LNCaP clone FGC (cell line): ENCODE measurements around the gene PCDHB9.
"Not testable (repeated sequence)": the region's sequence is repeated elsewhere in the genome, so short reads cannot be mapped to it uniquely, and the experiment has no call there.

Experiments used
- DNase-seq: peaks from one replicate; pipeline ENCODE4 v3.0.0-alpha.2; 2011; ENCODE audit warnings: low read depth
- H3K4me3 ChIP-seq: 2 replicates; pipeline ENCODE4 v1.5.1; 2011; ENCODE audit warnings: mild to moderate bottlenecking, low read depth, low read length, control low read depth
- CTCF ChIP-seq: IDR thresholded peaks from 2 replicates; pipeline ENCODE4 v1.5.1; 2012; ENCODE audit warnings: mild to moderate bottlenecking; ENCODE audit not compliant: control insufficient read depth, insufficient read depth; ENCODE audit errors: extremely low read depth

The PCDHB9 gene

DNA sequence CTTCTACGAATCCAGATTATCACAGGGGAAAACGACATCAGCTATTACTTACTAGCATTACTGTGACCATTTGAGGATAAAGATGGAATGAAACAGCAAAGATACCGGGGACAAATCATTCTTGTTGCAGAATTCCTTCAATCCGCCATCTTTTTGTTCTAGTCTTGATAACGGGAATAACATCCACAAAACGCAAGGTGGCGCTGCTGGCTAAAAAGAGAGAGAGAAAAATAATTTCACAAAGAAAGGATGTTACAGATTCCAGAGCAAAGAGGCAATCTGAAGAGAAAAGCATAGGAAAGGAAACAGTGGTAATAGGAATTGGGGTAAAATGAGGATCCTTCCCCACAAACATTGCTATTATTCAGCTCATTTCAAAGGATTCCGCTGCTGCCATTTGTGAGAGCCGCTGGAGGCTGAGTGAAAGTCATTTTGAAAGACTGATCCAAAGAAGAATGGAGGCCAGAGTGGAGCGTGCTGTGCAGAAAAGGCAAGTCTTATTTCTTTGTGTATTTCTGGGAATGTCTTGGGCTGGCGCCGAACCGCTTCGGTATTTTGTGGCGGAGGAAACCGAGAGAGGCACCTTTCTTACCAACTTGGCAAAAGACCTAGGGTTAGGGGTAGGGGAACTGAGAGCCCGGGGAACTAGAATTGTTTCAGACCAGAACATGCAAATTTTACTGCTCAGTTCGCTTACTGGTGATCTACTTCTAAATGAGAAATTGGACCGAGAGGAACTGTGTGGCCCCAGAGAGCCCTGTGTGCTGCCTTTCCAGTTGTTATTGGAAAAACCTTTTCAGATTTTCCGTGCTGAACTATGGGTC is 14.4 kb upstream of the PCDHB9 start, which contains the start of gene PCDHB7:
Gene PCDHB7 (plus strand): TSS at position 264 of the 824 bp plus-strand sequence. CDS start 192 bp downstream, at position 456.
- no peak for DNase-seq
- no peak within 1 kb of the TSS for H3K4me3 ChIP-seq
- peak; percentile 79 for TF ChIP-seq CTCF

- DNase-seq, H3K4me3 ChIP-seq: not testable (repeated sequence)
Observed at GRCh38 chr5:141174291-141175104, 12.5 kb upstream of the PCDHB9 start.

GRCh38 chr5:141175933-141176332 is 11.0 kb upstream of the PCDHB9 start:
- no peak overlapping the region for H3K4me3 ChIP-seq
- DNase-seq: no peak
- TF ChIP-seq CTCF: no peak

- peak within 1 kb of the TSS; percentile 6; the same call in 1 of the 2 replicates for H3K4me3 ChIP-seq
- DNase-seq: not testable (repeated sequence)
- TF ChIP-seq CTCF: peak; percentile 43
Observed at GRCh38 chr5:141177577-141178191, 9.3 kb upstream of the PCDHB9 start, which contains the start of gene PCDHB8. Gene PCDHB8 (plus strand): TSS chr5:141177790. CDS start chr5:141178035, 245 bp downstream.

DNA sequence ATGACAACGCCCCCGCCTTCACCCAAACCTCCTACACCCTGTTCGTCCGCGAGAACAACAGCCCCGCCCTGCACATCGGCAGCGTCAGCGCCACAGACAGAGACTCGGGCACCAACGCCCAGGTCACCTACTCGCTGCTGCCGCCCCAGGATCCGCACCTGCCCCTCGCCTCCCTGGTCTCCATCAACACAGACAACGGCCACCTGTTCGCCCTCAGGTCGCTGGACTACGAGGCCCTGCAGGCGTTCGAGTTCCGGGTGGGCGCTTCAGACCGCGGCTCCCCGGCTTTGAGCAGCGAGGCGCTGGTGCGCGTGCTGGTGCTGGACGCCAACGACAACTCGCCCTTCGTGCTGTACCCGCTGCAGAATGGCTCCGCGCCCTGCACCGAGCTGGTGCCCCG is 7.6 kb upstream of the PCDHB9 start:
- DNase-seq, H3K4me3 ChIP-seq: not testable (repeated sequence)

DNA sequence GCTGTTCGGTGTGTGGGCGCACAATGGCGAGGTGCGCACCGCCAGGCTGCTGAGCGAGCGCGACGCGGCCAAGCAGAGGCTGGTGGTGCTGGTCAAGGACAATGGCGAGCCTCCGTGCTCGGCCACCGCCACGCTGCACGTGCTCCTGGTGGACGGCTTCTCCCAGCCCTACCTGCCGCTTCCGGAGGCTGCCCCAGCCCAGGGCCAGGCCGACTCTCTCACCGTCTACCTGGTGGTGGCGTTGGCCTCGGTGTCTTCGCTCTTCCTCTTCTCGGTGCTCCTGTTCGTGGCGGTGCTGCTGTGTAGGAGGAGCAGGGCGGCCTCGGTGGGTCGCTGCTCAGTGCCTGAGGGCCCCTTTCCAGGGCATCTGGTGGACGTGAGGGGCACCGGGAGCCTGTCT is 7.1 kb upstream of the PCDHB9 start:
- DNase-seq, H3K4me3 ChIP-seq: not testable (repeated sequence)

GRCh38 chr5:141180313-141180712 is 6.6 kb upstream of the PCDHB9 start:
- no peak for DNase-seq
- H3K4me3 ChIP-seq: no peak overlapping the region
- TF ChIP-seq CTCF: no peak

GRCh38 chr5:141182248-141182647 is 4.7 kb upstream of the PCDHB9 start, which contains the start of gene PCDHB16:
Gene PCDHB16 (plus strand): TSS chr5:141182387. CDS start chr5:141182560, 173 bp downstream.
- TF ChIP-seq CTCF: peak; percentile 59
- DNase-seq: no peak

GRCh38 chr5:141184117-141184855 is 2.7 kb upstream of the PCDHB9 start:
- not testable (repeated sequence) for DNase-seq, H3K4me3 ChIP-seq

More at GRCh38 chr5:141182248-141182647, 4.7 kb upstream of the PCDHB9 start, which contains the start of gene PCDHB16:
- no peak within 1 kb of the TSS; the same call in 1 of the 2 replicates for H3K4me3 ChIP-seq

DNA sequence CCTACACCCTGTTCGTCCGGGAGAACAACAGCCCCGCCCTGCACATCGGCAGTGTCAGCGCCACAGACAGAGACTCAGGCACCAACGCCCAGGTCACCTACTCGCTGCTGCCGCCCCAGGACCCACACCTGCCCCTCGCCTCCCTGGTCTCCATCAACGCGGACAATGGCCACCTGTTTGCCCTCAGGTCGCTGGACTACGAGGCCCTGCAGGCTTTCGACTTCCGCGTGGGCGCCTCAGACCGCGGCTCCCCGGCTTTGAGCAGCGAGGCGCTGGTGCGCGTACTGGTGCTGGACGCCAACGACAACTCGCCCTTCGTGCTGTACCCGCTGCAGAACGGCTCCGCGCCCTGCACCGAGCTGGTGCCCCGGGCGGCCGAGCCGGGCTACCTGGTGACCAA is 1.7 kb downstream of the PCDHB9 start:
- not testable (repeated sequence) for H3K4me3 ChIP-seq, DNase-seq

GRCh38 chr5:141189131-141189530 is 2.2 kb downstream of the PCDHB9 start:
- not testable (repeated sequence) for H3K4me3 ChIP-seq, DNase-seq
